ENCODE data around the gene HNMT.
"Not testable (repeated sequence)": the region's sequence is repeated elsewhere in the genome, so short reads cannot be mapped to it uniquely, and the experiment has no call there.

Gene HNMT

GRCh38 chr2:138012968-138013367 lies 48.7 kb downstream of the HNMT start:
- DNase-seq (ENCODE audit: low spot score): no peak

- no peak for DNase-seq (ENCODE audit: low spot score)
Observed at GRCh38 chr2:138013639-138014038, 49.4 kb downstream of the HNMT start.

GRCh38 chr2:138015494-138015893 lies 51.2 kb downstream of the HNMT start:
- no peak for DNase-seq (ENCODE audit: low spot score)

- DNase-seq (ENCODE audit: low spot score): no peak
Observed at GRCh38 chr2:138016351-138017087, 52.2 kb downstream of the HNMT start.

- DNase-seq (ENCODE audit: low spot score): no peak
Observed at GRCh38 chr2:138017824-138018223, 53.6 kb downstream of the HNMT start.

GRCh38 chr2:138018866-138019688 lies 54.8 kb downstream of the HNMT start:
- no peak for DNase-seq (ENCODE audit: low spot score)

GRCh38 chr2:138020432-138020831 lies 56.2 kb downstream of the HNMT start:
- no peak for DNase-seq (ENCODE audit: low spot score)

GRCh38 chr2:138021154-138021553 lies 56.9 kb downstream of the HNMT start:
- DNase-seq (ENCODE audit: low spot score): no peak

- DNase-seq (ENCODE audit: low spot score): no peak
Observed at GRCh38 chr2:138023298-138023697, 59.0 kb downstream of the HNMT start.

- no peak for DNase-seq (ENCODE audit: low spot score)
Observed at GRCh38 chr2:138023976-138024375, 59.7 kb downstream of the HNMT start.

GRCh38 chr2:138026111-138027020 lies 62.1 kb downstream of the HNMT start:
- DNase-seq (ENCODE audit: low spot score): no peak

- no peak for DNase-seq (ENCODE audit: low spot score)
Observed at GRCh38 chr2:138028538-138028937, 64.3 kb downstream of the HNMT start.

- no peak for DNase-seq (ENCODE audit: low spot score)
Observed at GRCh38 chr2:138029276-138029675, 65.0 kb downstream of the HNMT start.

- DNase-seq (ENCODE audit: low spot score): no peak
Observed at GRCh38 chr2:138030459-138030858, 66.2 kb downstream of the HNMT start.

GRCh38 chr2:138032334-138032733 lies 68.1 kb downstream of the HNMT start:
- no peak for DNase-seq (ENCODE audit: low spot score)

GRCh38 chr2:138034536-138034935 lies 70.3 kb downstream of the HNMT start:
- DNase-seq (ENCODE audit: low spot score): no peak

- no peak for DNase-seq (ENCODE audit: low spot score)
Observed at GRCh38 chr2:138035608-138036217, 71.4 kb downstream of the HNMT start.

- no peak for DNase-seq (ENCODE audit: low spot score)
Observed at GRCh38 chr2:138036522-138036921, 72.2 kb downstream of the HNMT start.

GRCh38 chr2:138037090-138037489 lies 72.8 kb downstream of the HNMT start:
- DNase-seq (ENCODE audit: low spot score): no peak

- no peak for DNase-seq (ENCODE audit: low spot score)
Observed at GRCh38 chr2:138040616-138041015, 76.3 kb downstream of the HNMT start.

GRCh38 chr2:138042311-138042710 lies 78.0 kb downstream of the HNMT start:
- no peak for DNase-seq (ENCODE audit: low spot score)

- not testable (repeated sequence) for DNase-seq (ENCODE audit: low spot score)
Observed at GRCh38 chr2:138043588-138043987, 79.3 kb downstream of the HNMT start.

All from COLO829 (cell line).